Measurements from ENCODE around the gene PRSS36.
A peak's percentile ranks its signal among the peaks of the same experiment; 100 is the strongest.
"Not testable (repeated sequence)": the region's sequence is repeated elsewhere in the genome, so short reads cannot be mapped to it uniquely, and the experiment has no call there.

The PRSS36 gene

DNA sequence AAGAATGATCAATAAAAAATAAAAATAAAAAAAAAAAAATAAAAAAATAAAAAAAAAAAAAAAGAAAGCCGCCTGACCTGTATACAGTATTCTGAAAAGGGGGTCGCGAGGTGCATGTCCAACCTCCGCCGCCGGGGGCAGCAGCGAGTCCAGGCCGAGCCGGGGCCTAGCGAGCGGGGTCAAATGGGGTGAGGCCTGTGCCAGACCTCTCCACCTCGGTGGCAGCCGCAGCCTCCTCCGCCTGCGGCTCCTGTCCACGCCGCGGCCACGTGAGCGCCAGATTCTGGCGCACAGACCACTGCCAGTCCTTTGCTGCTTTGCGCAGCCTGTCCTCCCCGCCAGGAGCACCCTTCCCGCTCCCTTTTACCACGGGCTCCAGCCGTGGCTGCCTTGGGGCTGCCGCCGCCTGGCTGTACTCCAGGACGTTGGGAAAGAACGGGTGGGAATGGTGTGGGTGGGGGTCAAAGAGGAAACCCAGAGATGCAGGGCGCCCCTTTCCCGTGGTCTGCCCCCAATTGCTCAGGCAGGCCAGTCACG, 44.1 kb downstream of the PRSS36 start:
- DNase-seq (ENCODE audit: low read depth, low spot score): peak; percentile 70

GRCh38 chr16:31100876-31101641, 48.8 kb downstream of the PRSS36 start:
- not testable (repeated sequence) for DNase-seq (ENCODE audit: low read depth, low spot score)

GRCh38 chr16:31099860-31100638, 49.8 kb downstream of the PRSS36 start:
- no peak for DNase-seq (ENCODE audit: low read depth, low spot score)

GRCh38 chr16:31094424-31095120, 55.3 kb downstream of the PRSS36 start, which contains the start of gene VKORC1:
TSS of gene VKORC1 (minus strand) at chr16:31094797. CDS start at chr16:31094729, 68 bp downstream.
- peak; percentile 73 for DNase-seq (ENCODE audit: low read depth, low spot score)

DNA sequence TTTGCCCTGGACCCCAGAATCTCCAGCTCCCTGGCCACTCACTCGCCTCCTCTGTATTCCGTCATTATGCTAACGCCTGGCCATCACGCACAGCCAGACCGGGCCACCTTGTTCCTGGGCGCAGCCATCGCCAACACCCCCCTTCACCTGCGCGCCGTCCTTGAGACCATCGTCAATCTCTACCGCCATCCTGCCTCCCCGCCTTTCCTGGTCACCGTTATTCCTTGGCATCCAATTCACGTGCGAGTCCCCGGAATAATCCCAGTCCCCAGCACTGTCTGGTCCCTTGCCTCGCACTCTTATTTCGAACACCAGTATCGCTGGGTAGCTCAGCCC, 55.8 kb downstream of the PRSS36 start:
- DNase-seq (ENCODE audit: low read depth, low spot score): no peak

- DNase-seq (ENCODE audit: low read depth, low spot score): no peak
Observed at GRCh38 chr16:31093132-31093703, 56.6 kb downstream of the PRSS36 start.

- DNase-seq (ENCODE audit: low read depth, low spot score): no peak
Observed at GRCh38 chr16:31092330-31092729, 57.5 kb downstream of the PRSS36 start.

DNA sequence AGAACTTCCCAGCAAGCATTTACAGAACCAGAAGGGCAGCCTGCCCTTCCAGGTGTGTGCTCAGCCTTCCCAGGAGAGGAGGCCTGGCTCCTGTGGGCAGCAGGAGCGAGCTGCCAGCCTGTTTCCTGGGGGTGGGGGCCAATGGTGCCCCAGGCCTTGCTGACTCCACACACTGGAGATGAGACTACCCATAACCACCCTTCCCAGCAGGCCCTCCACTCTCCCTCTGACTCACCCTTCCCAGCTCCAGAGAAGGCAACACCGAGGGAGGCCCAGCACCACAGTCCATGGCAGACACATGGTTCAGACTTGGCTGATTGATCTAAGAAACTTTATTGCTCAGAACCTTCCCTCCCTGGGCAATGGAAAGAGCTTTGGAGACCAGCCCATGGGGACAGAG, 59.3 kb downstream of the PRSS36 start:
- DNase-seq (ENCODE audit: low read depth, low spot score): no peak

GRCh38 chr16:31089199-31089598, 60.7 kb downstream of the PRSS36 start:
- no peak for DNase-seq (ENCODE audit: low read depth, low spot score)

Measured in activated CD4-positive, CD25-positive, alpha-beta regulatory T cell treated with anti-CD3 and anti-CD28 coated beads, Interleukin-2, amount 50 U/mL, for 16 hours (primary cell).